ENCODE results near the gene OR52E6.

Gene OR52E6

DNA sequence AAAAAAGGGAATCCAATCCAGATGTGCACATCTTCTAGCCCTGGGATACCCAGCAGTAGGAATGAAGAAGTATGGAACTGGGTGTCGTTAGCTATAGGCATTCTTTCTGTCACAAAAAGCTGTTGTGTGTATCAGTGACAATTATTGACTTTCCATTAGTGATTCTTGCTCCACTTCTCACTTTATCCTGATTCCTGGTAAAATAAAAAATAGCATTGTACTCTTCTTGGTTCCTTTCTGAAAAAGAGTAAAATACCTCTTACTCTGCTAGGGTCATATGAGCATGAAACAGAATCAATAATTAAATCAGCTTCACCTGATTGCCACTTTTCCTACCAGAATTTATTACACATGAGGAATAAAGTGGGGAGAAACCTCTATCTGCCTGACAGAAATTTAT, at the start of gene OR52E6:
TSS of gene OR52E6 (minus strand) at position 101 of the 400 bp plus-strand sequence. CDS start at position 101, 0 bp downstream.
- no peak for DNase-seq

DNA sequence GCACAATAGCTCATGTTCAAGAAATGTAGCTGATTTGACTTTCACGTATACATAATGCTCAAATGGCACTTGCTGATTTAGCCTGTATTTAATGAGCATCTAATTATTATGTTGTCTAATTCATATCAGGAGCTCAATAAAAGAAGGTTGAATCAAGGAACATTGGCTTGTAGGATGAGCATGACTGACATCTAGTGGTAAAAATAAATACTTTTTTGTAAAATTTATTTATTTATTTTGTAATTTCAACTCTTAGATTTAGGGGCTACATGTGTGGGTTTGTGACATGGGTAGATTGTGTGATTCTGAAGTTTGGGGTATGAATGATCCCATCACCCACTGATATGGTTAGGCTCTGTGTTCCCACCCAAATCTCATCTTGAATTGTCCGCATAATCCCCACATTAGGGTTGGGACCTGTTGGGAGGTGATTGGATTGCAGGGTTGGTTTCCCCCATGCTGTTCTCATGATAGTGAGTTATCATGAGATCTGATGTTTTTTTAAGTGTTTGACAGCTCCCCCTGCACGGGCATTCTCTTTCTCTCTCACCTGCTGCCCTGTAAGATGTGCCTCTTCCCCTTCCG, 49.6 kb upstream of the OR52E6 start:
- DNase-seq, result no peak

- no peak for DNase-seq
Observed at GRCh38 chr11:5887661-5888060, 46.0 kb upstream of the OR52E6 start.

DNA sequence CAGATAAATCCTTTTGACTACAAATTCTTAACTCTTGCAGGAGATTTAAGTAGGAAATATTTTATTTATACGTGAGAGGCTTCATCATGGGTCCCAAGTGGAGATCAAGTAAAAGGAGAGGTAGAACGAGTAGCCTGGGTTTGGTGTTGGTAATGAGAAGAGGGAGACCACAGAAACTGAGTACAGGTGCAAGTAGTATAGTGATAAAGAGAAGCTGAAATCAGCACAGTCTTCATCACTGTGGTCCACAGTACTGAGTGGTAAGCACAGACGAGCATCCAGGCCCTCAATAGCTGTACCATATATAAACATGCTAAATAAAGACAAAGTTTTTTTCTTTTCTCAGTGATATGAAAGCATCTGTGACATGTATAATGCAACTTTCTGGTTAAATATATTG, 45.5 kb upstream of the OR52E6 start:
- no peak for DNase-seq

DNA sequence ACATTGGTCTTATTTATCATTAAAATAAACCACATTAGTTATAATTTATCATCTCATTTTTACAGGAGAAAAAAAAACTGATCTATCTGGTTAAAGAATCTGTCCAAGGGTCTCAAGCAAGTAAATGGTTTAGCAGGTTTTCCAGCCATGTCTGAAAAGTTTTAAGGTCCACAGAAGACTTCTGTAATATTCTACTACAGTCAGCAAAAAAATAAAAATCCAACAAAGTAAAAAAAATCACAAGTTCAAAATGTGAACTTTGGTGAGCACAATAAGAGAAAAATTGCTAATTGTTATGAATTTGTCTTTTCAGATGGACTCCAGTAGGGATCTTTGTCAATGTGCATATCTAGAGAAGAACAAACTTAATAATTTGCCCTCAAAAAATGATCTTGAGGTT, 40.1 kb upstream of the OR52E6 start:
- DNase-seq, result no peak

- no peak for DNase-seq
Observed at GRCh38 chr11:5880329-5880728, 38.6 kb upstream of the OR52E6 start, which contains the start of gene OR52E4. Gene OR52E4 (plus strand): TSS chr11:5880629. CDS start chr11:5884293, 3,664 bp downstream.

DNA sequence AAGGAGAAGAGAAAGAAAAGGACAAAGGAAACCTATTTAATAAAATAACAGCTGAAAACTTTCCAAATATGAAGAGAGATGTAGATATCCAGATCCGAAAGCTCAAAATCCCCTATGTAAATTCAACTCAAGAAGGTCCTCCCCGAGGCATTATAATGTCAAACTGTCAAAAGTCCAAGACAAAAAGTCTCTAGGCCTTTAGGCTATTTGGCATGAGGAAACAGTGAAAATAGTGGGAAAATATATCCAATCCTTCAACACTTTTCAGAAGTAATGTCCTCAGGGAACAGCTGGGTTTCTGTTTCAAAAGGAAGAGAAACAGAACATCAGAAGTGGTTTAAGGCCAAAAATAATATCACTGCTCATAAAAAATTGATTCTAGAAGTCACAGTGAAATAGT, 36.9 kb upstream of the OR52E6 start:
- no peak for DNase-seq

GRCh38 chr11:5865826-5866225, 24.1 kb upstream of the OR52E6 start:
- DNase-seq, result no peak

GRCh38 chr11:5857590-5857989, 15.9 kb upstream of the OR52E6 start, which contains the start of gene OR52E8:
Gene OR52E8 (minus strand): TSS chr11:5857690. CDS start chr11:5857690, 0 bp downstream.
- no peak for DNase-seq

DNA sequence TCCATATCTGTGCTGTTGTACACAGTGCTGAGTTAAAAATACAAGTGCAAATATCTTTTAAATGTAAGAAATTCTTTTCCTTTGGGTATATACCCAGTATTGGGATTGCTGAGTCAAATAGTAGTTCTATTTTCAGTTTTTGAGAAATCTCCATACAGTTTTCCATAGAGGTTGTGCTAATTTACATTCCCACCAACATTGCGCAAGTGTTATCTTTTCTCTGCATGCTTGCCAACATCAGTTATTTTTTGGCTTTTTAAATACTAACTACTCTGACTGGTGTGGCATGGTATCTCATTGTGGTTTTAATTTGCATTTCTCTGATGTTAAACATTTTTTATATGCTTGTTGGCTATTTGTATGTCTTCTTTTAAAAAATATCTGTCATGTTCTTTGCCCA, 9.3 kb upstream of the OR52E6 start:
- no peak for DNase-seq

DNA sequence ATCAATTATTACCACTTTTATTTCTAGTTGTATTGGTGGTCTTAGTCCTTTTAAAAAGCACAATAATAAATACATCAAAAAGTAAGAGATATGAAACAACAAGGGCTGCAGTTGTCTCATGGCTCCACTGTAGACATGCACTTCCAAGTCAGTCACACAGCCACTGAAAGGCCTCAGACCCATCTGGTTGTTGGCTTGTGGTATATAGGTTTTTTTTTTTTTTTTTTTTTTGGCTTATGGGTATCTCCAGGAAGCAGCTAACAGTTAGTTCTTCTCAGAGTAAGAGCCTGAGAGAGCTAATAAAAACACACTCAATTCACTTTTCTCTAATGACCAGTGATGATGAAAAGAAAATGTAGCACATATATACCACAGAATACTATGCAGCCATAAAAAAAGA, 6.0 kb upstream of the OR52E6 start:
- DNase-seq, result no peak

- no peak for DNase-seq
Observed at GRCh38 chr11:5846701-5847100, 5.0 kb upstream of the OR52E6 start.

GRCh38 chr11:5837695-5838094, 4.0 kb downstream of the OR52E6 start:
- DNase-seq, result no peak

GRCh38 chr11:5833446-5833845, 8.3 kb downstream of the OR52E6 start:
- DNase-seq, result no peak

DNA sequence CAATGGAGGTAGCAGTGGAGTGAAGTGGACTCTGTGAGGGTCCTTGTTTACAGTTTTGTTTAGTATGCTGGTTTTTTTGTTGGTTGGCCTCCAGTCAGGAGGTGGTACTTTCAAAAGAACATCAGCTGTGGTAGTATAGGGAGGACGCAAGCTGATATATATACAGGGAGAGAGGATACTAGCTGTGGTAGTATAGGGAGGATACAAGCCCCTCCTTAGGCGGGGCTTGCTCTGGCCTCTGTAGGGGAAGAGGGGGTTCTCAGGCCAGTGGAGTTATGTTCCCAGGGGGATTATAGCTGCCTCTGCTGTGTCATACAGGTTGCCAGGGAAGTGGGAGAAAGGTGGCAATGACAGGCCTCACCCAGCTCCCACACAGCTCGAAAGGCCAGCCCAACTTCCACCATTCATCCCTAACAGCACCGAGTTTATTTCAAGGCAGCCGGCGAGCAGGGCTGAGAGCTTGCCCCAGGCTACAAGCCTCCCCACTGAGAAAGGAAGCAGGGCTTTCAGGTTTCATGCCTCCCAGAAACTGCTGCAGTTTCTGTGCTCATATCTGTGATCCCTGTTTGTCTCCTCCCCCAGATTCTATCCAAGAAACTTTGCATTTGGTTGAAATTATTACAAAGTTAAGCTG, 10.4 kb downstream of the OR52E6 start:
- no peak for DNase-seq

GRCh38 chr11:5818245-5818886, 23.3 kb downstream of the OR52E6 start:
- no peak for DNase-seq

GRCh38 chr11:5815534-5815933, 26.2 kb downstream of the OR52E6 start:
- DNase-seq, result no peak

- DNase-seq, result no peak
Observed at GRCh38 chr11:5809905-5810795, 31.5 kb downstream of the OR52E6 start.

GRCh38 chr11:5809122-5809519, 32.6 kb downstream of the OR52E6 start:
- peak; percentile 2 for DNase-seq

GRCh38 chr11:5808500-5809121, 33.1 kb downstream of the OR52E6 start, which contains the start of gene OR52N2:
Gene OR52N2 (plus strand): TSS chr11:5808924. CDS start chr11:5820336, 11,412 bp downstream.
- DNase-seq, result peak; percentile 80

DNA sequence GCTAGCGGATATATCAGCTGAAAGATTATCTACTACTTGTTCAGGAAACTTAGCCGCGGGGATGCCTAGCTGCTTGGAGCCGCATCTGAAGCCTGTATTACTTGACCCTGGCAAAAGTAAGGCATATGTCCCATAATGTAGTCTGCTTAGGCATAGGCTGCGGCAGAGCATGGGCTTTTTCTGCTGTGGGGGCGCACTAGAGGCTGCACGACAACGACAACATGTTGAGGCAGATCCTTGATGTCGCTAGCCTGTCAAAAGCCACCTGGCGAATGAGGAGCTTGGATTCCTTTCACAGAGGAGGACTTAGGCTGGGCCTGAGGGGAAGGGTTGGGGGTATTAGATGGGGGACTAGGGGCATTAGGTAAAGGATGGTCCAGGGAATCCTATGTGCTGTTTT, 34.1 kb downstream of the OR52E6 start:
- DNase-seq, result no peak

DNA sequence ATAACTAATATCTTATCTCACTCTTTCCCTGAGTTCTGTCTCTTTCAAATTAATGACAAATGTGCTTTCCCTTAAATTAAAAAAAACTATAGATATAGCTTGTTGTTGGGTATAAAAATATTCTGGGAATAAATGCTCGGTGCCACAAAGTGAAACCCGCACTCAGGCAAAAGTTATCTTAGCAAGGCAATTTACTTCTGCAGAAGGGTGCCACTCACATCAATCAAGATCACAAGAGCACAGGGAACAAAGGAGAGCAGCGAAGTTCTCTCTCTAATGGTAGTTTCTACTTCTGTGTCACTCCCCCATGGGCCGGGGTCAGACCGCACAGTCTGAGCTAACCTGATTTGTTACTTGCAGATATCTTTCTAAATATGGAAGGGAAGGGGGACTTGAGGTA, 37.7 kb downstream of the OR52E6 start:
- DNase-seq, result no peak

DNA sequence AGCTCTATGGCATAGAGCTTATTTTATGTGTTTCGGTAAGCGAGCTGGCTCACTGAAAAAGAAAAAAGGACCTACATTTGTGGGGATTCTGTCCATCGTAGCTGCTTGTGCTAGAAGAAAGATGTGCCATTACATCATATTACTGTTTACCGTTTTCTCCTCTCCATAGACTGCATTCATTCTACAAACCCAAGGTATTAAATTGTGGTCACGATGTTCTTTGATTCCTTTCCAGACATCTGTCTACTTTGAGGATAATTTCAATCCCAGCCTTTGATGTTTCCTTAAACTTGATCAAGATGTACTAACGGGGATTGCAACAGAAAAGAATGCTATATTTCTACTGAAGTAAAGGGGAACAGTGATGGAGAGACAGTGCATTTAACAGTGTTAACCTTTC, 45.2 kb downstream of the OR52E6 start:
- DNase-seq, result no peak

Data from CD4-positive, alpha-beta T cell treated with Interleukin-17A for 1 hour (primary cell).